H1 (cell line): ENCODE results near the gene SPACDR. TPM values are rescaled to one million over a fixed set of nuclear protein-coding genes. Genes with fewer than 3 reads are reported as not detected.

Source experiments
- CTCF ChIA-PET: fragments of 300-600 bp; sonication (Branson Sonifier 250); formaldehyde crosslinking; loops from one replicate; lab custom pipeline; 2021; ENCODE audit not compliant: partially characterized antibody; lab: Charles Lee
- POLR2A ChIA-PET: fragments of 300-600 bp; sonication (Branson Sonifier 250); formaldehyde crosslinking; loops from one replicate; lab custom pipeline; 2021; ENCODE audit warnings: inconsistent platforms; ENCODE audit not compliant: partially characterized antibody; lab: Charles Lee
- DNase-seq, 2 experiments: peaks; one replicate each; pipeline versions ENCODE4 v3.0.0 to v3.0.0-alpha.2; 2010 to 2022; ENCODE audit warnings: low spot score in 2 of 2, low read depth in 1 of 2, mixed read lengths in 1 of 2
- FAIRE-seq: peaks from 2 replicates; lab custom pipeline; 2011; peaks lifted over from hg19 to GRCh38; lab: Jason Lieb, UNC
- H2AFZ ChIP-seq: 2 replicates; pipeline ENCODE4 v1.8.1; 2012; ENCODE audit warnings: low read length, inconsistent platforms
- H2AK5ac ChIP-seq: 2 replicates; pipeline ENCODE4 v1.6.1; 2013; ENCODE audit warnings: low read depth, low read length
- H2BK120ac ChIP-seq: replicated peaks from 2 replicates; pipeline ENCODE3; 2013; ENCODE audit warnings: low read depth, low read length, inconsistent platforms
- H2BK12ac ChIP-seq: 2 replicates; pipeline ENCODE4 v1.6.1; 2013; ENCODE audit warnings: low read depth, low read length
- H2BK15ac ChIP-seq: 2 replicates; pipeline ENCODE4 v1.6.1; 2013; ENCODE audit warnings: low read length
- H2BK20ac ChIP-seq: 2 replicates; pipeline ENCODE4 v1.6.1; 2013; ENCODE audit warnings: low read length
- H2BK5ac ChIP-seq: 2 replicates; pipeline ENCODE4 v1.6.1; 2013; ENCODE audit warnings: low read depth, low read length
- H3K14ac ChIP-seq: 2 replicates; pipeline ENCODE4 v1.6.1; 2013; ENCODE audit warnings: inconsistent platforms; ENCODE audit not compliant: insufficient read length
- H3K18ac ChIP-seq: 2 replicates; pipeline ENCODE4 v1.6.1; 2013; ENCODE audit warnings: low read length; ENCODE audit errors: extremely low read depth
- H3K23ac ChIP-seq: 2 replicates; pipeline ENCODE4 v1.6.1; 2013; ENCODE audit warnings: inconsistent platforms; ENCODE audit not compliant: insufficient read length
- H3K23me2 ChIP-seq: 2 replicates; pipeline ENCODE4 v1.6.1; 2013; ENCODE audit warnings: low read depth, low read length
- H3K27ac ChIP-seq: 2 replicates; pipeline ENCODE4 v1.6.1; 2011; ENCODE audit warnings: low read depth, low read length, inconsistent platforms
- H3K27me3 ChIP-seq, 4 experiments: replicated peaks in 1 of 4; 1 replicate in 1 of 4; 2 replicates in 3 of 4; pipeline versions ENCODE4 v1.6.1 to v1.8.1; 2011 to 2013; ENCODE audit warnings: low read length in 3 of 4, mild to moderate bottlenecking in 3 of 4, inconsistent platforms in 2 of 4, mixed read lengths in 2 of 4, moderate library complexity in 1 of 4; ENCODE audit not compliant: control insufficient read depth in 3 of 4, insufficient read depth in 3 of 4; ENCODE audit errors: extremely low read depth in 1 of 4
- H3K36me3 ChIP-seq, 4 experiments: 2 replicates each; pipeline versions ENCODE4 v1.6.1 to v1.8.1; 2011 to 2013; ENCODE audit warnings: mild to moderate bottlenecking in 4 of 4, low read length in 3 of 4, moderate library complexity in 2 of 4, control low read depth in 1 of 4, inconsistent platforms in 1 of 4; ENCODE audit not compliant: insufficient read depth in 4 of 4, control insufficient read depth in 2 of 4
- H3K4ac ChIP-seq: replicated peaks from 2 replicates; pipeline ENCODE3; 2013; ENCODE audit warnings: low read length, low read depth, mixed read lengths, inconsistent platforms; ENCODE audit not compliant: insufficient read length
- H3K4me1 ChIP-seq, 4 experiments: replicated peaks in 1 of 4; 1 replicate in 1 of 4; 2 replicates in 3 of 4; pipeline versions ENCODE4 v1.6.1 to v1.8.1; 2011 to 2013; ENCODE audit warnings: low read length in 3 of 4, inconsistent platforms in 2 of 4, mixed read lengths in 1 of 4; ENCODE audit not compliant: insufficient read depth in 4 of 4, control insufficient read depth in 3 of 4
- H3K4me2 ChIP-seq, 2 experiments: 2 replicates each; pipeline versions ENCODE4 v1.6.1 to v1.8.1; 2011 to 2013; ENCODE audit warnings: low read depth in 2 of 2, low read length in 2 of 2, control low read depth in 1 of 2, inconsistent platforms in 1 of 2, mild to moderate bottlenecking in 1 of 2; ENCODE audit not compliant: insufficient read depth in 1 of 2
- H3K4me3 ChIP-seq, 4 experiments: fragments of 200-600, 300-600 bp in 1 of 4; sonication (generic), shearing (Covaris generic), sonication (Bioruptor Twin) in 1 of 4; 2 replicates each; pipeline versions ENCODE4 v1.5.1 to v1.8.1; 2011 to 2016; ENCODE audit warnings: low read length in 4 of 4, low read depth in 3 of 4, control low read depth in 2 of 4, inconsistent platforms in 2 of 4, mild to moderate bottlenecking in 2 of 4, mixed read lengths in 1 of 4, moderate library complexity in 1 of 4; ENCODE audit not compliant: insufficient read depth in 2 of 4; ENCODE audit errors: extremely low read depth in 1 of 4
- H3K56ac ChIP-seq: replicated peaks from 2 replicates; pipeline ENCODE3; 2013; ENCODE audit warnings: low read depth, mild to moderate bottlenecking, mixed read lengths, low read length, inconsistent platforms; ENCODE audit not compliant: insufficient read length
- H3K79me1 ChIP-seq: 2 replicates; pipeline ENCODE4 v1.6.1; 2013; ENCODE audit warnings: low read depth, low read length, control low read depth
- H3K79me2 ChIP-seq, 2 experiments: 2 replicates each; pipeline versions ENCODE4 v1.6.1 to v1.8.1; 2012 to 2013; ENCODE audit warnings: low read length in 2 of 2, mild to moderate bottlenecking in 2 of 2, inconsistent platforms in 1 of 2; ENCODE audit not compliant: insufficient read depth in 2 of 2, control insufficient read depth in 1 of 2
- H3K9ac ChIP-seq, 4 experiments: replicated peaks in 1 of 4; 1 replicate in 1 of 4; 2 replicates in 3 of 4; pipeline versions ENCODE4 v1.6.1 to v1.8.1; 2011 to 2013; ENCODE audit warnings: low read depth in 3 of 4, low read length in 3 of 4, control low read depth in 2 of 4, mild to moderate bottlenecking in 2 of 4, moderate library complexity in 2 of 4, inconsistent platforms in 1 of 4; ENCODE audit errors: extremely low read depth in 1 of 4
- H3K9me3 ChIP-seq, 2 experiments: 2 replicates each; pipeline versions ENCODE4 v1.6.1 to v1.8.1; 2012 to 2013; ENCODE audit warnings: mild to moderate bottlenecking in 2 of 2, moderate library complexity in 2 of 2, control low read depth in 1 of 2, inconsistent platforms in 1 of 2, low read depth in 1 of 2, low read length in 1 of 2, mixed read lengths in 1 of 2; ENCODE audit not compliant: insufficient read depth in 2 of 2
- H4K20me1 ChIP-seq, 2 experiments: replicated peaks in 1 of 2; 2 replicates each; pipeline versions ENCODE3 to v1.8.1; 2011 to 2013; ENCODE audit warnings: inconsistent platforms in 2 of 2, low read length in 2 of 2, mild to moderate bottlenecking in 1 of 2; ENCODE audit not compliant: insufficient read depth in 2 of 2, control insufficient read depth in 1 of 2
- H4K5ac ChIP-seq: 2 replicates; pipeline ENCODE4 v1.6.1; 2013; ENCODE audit warnings: low read length, low read depth, mixed read lengths, inconsistent platforms; ENCODE audit not compliant: insufficient read length
- H4K8ac ChIP-seq: 2 replicates; pipeline ENCODE4 v1.8.0; 2013; ENCODE audit warnings: mild to moderate bottlenecking, moderate library complexity, low read length, inconsistent platforms; ENCODE audit not compliant: insufficient read depth; ENCODE audit errors: extremely low read depth
- H4K91ac ChIP-seq: replicated peaks from 2 replicates; pipeline ENCODE3; 2013; ENCODE audit warnings: low read length, mixed read lengths, inconsistent platforms; ENCODE audit not compliant: insufficient read length
- BCL11A ChIP-seq, 2 experiments: IDR thresholded peaks; one replicate each; pipeline ENCODE4 v1.6.1; 2011; ENCODE audit warnings: low read depth in 2 of 2, low read length in 2 of 2, mild to moderate bottlenecking in 2 of 2
- CTBP2 ChIP-seq: IDR thresholded peaks from 2 replicates; pipeline ENCODE4 v1.7.0; 2011; ENCODE audit warnings: borderline replicate concordance, mild to moderate bottlenecking, moderate library complexity, mixed read lengths, low read length; ENCODE audit not compliant: insufficient read depth, insufficient read length
- EZH2 ChIP-seq: fragments of 200-600 bp; sonication (generic); IDR thresholded peaks from 2 replicates; pipeline ENCODE4 v1.7.1; 2012; ENCODE audit warnings: low read depth, mild to moderate bottlenecking, moderate library complexity, low read length, inconsistent platforms; ENCODE audit not compliant: severe bottlenecking
- GABPA ChIP-seq: IDR thresholded peaks from 2 replicates; pipeline ENCODE4 v1.6.1; 2011; ENCODE audit warnings: mild to moderate bottlenecking, low read length, moderate library complexity, borderline replicate concordance; ENCODE audit not compliant: insufficient read depth
- JUND ChIP-seq: IDR thresholded peaks from 2 replicates; pipeline ENCODE4 v1.6.1; 2011; ENCODE audit warnings: mild to moderate bottlenecking, improper control_type of control experiment, low read length
- POLR2A ChIP-seq, 2 experiments: IDR thresholded peaks; 1 replicate in 1 of 2; 2 replicates in 1 of 2; pipeline ENCODE4 v1.6.1; 2011; ENCODE audit warnings: low read depth in 2 of 2, low read length in 2 of 2, mild to moderate bottlenecking in 2 of 2; ENCODE audit errors: control extremely low read depth in 1 of 2
- RAD21 ChIP-seq, 2 experiments: IDR thresholded peaks in 1 of 2; conservative IDR thresholded peaks in 1 of 2; 2 replicates each; pipeline ENCODE4 v1.6.1; 2011; ENCODE audit warnings: low read depth in 2 of 2, low read length in 2 of 2, improper control_type of control experiment in 1 of 2, inconsistent platforms in 1 of 2, mild to moderate bottlenecking in 1 of 2, moderate library complexity in 1 of 2
- SP2 ChIP-seq: IDR thresholded peaks from 2 replicates; pipeline ENCODE4 v1.6.1; 2012; ENCODE audit warnings: mild to moderate bottlenecking, low read length, inconsistent platforms
- SP4 ChIP-seq: IDR thresholded peaks from 2 replicates; pipeline ENCODE4 v1.6.1; 2012; ENCODE audit warnings: low read length, inconsistent platforms
- WGBS, 2 experiments: shearing (Covaris generic) in 1 of 2; methylation state at CpG; one replicate each; pipeline versions ENCODE4 v1.1.6 to v1.1.7; 2013 to 2015; ENCODE audit warnings: low lambda C conversion rate in 2 of 2, mixed read lengths in 2 of 2, inconsistent platforms in 1 of 2, low coverage in 1 of 2, missing lambda C conversion rate in 1 of 2; ENCODE audit not compliant: insufficient replicate concordance in 2 of 2, insufficient coverage in 1 of 2, insufficient read length in 1 of 2; ENCODE audit errors: extremely low coverage in 1 of 2, missing lambda C conversion rate in 1 of 2; 5-methylcytosine and 5-hydroxymethylcytosine counted together
- polyA plus RNA-seq, 7 experiments: library from polyadenylated mRNA; depleted of rRNA in 3 of 7; stranded (reverse) in 5 of 7; unstranded in 2 of 7; fragments of >200 nt in 5 of 7; fragments of 200-250 nt in 2 of 7; gene quantifications; 1 replicate in 5 of 7; 2 replicates in 1 of 7; 4 replicates in 1 of 7; pipeline versions ENCODE4 v1.2.1 to v1.2.3, GENCODE V29; 2011 to 2013; ENCODE audit warnings: missing spikeins in 2 of 7, mixed read lengths in 2 of 7
- total RNA-seq: library from RNA; stranded (reverse); fragmentation: NEBNext Ultra II Directional; extraction: Animal tissue kit (Norgen Biotek cat#: 25700); gene quantifications from 2 replicates; pipeline ENCODE4 v1.2.1, GENCODE V29; 2021

Gene SPACDR
- total and polyA plus RNA-seq, 2 of the 8 experiments (the other 6 are each of a cell fraction or from before 2014, with no cell fraction given): 0.26 TPM; not detected in 1

DNA sequence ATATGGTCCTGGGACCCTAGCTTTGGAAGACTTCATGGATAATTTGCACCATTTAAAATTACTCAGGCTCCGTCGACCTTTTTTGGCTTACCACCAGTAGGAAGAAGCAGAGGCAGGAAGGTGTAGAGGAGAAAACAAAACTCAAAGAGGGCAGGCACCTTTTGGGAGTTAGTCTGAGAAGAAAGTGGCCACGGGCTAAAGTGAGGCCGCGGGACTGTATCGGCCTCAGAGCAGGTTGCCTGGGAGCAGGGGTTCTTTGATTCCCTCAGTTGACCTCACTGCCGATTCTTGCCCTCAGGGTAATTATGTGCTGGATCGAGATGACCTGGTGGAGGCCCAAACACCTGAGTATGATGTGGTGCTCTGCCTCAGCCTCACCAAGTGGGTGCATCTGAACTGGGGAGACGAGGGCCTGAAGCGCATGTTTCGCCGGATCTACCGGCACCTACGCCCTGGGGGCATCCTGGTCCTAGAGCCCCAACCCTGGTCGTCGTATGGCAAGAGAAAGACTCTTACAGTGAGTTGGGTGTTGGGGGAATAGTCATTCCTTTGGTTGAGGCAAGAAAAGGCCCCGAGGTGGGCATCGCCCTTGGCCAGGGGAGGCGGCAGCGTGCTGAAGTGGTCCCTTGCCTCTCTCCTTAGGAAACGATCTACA, 31.3 kb downstream of the SPACDR start:
- FAIRE-seq: no peak
- H4K20me1 ChIP-seq: peaks cover 8% of the 10 kb centered on the region in 2 experiments

More for the DNA sequence above, 31.3 kb downstream of the SPACDR start:
- Histone ChIP-seq H2BK120ac (no peak overlapping the region), H2BK15ac (no peak overlapping the region), H3K27me3 (peaks cover 0 to 3% (median 2%) of the 10 kb centered on the region in 4 experiments; a peak in 4 of 7 replicates), H3K36me3 (peaks cover 2 to 44% (median 18%) of the 10 kb centered on the region in 4 experiments; a peak in 6 of 8 replicates), H2AFZ (no peak overlapping the region), H4K8ac (peak overlapping the region; percentile 11; the same call in 1 of the 2 replicates), H3K23me2 (peaks cover 8% of the 10 kb centered on the region; the same call in 1 of the 2 replicates), H3K9me3 (no peaks in the 10 kb centered on the region), H3K18ac (no peak overlapping the region), H3K79me2 (peaks cover 0 to 49% of the 10 kb centered on the region in 2 experiments; a peak in 3 of 4 replicates), H3K4me3 (peak overlapping the region in 1 of 4 experiments; percentile 76; a peak in 1 of 8 replicates), H3K14ac (no peak overlapping the region), H2BK12ac (no peak overlapping the region), H2AK5ac (no peak overlapping the region), H3K9ac (no peak overlapping the region), H3K4me2 (peak overlapping the region; percentile 38 to 84; a peak in 3 of 4 replicates), H3K56ac (no peak overlapping the region), H2BK5ac (no peak overlapping the region), H3K27ac (no peak overlapping the region), H3K79me1 (peaks cover 2% of the 10 kb centered on the region), H4K91ac (no peak overlapping the region), H3K23ac (no peak overlapping the region), H3K4ac (no peak overlapping the region), H2BK20ac (no peak overlapping the region), H3K4me1 (peaks cover 4 to 17% (median 10%) of the 10 kb centered on the region in 4 experiments), H4K5ac (no peak overlapping the region)
- no peak for DNase-seq
- 95% methylated on average over 21 of the region's 21 CpGs; no CpG with 5 or more reads in 1 of the 2 experiments for WGBS, 2 experiments
- TF ChIP-seq GABPA (no peak), SP2 (no peak), CTBP2 (no peak), SP4 (no peak), BCL11A (IDR thresholded peaks at IDR 0.05; ENCODE audit: low read depth in 2 of 2, low read length in 2 of 2) (no peak), POLR2A (IDR thresholded peaks at IDR 0.05; ENCODE audit: control extremely low read depth in 1 of 2, low read depth in 2 of 2, low read length in 2 of 2) (no peak), EZH2 (no peak), JUND (no peak), RAD21 (IDR thresholded peaks at IDR 0.05 in 1 of 2, conservative IDR thresholded peaks at IDR 0.05 in 1 of 2; ENCODE audit: low read depth in 2 of 2, low read length in 2 of 2) (no peak)
- POLR2A ChIA-PET: interaction anchor here (1.0 to 5.2 kb wide), 4 partner anchors 9 to 331 kb away, joined by 3 to 55 read pairs (median 4); partner anchors contain the start of genes AP4M1 and MCM7
- CTCF ChIA-PET: interaction anchor here (1.3 to 2.7 kb wide), 2 partner anchors 12 to 201 kb away, joined by 3 to 9 read pairs; no protein-coding TSS in a partner anchor
